Natural killer cell (primary cell): ENCODE data around the gene HOXD1. TPM values are rescaled to one million over a fixed set of nuclear protein-coding genes. Genes with fewer than 3 reads are reported as not detected.

Source experiments
- ATAC-seq, 3 donors: fragments of 150-1000 bp in 2 of 3; fragments of 200-7000 bp in 1 of 3; cut with Tn5 transposase; 1 replicate in 1 of 3; 2 replicates in 2 of 3; pipeline ENCODE4 v1.10.0; 2021; ENCODE audit warnings: mild to moderate bottlenecking in 2 of 3, moderate library complexity in 2 of 3
- DNase-seq, 2 donors: peaks; one replicate each; pipeline versions ENCODE4 v3.0.0 to v3.0.0-alpha.2; 2013 to 2021; ENCODE audit warnings: mixed read lengths in 1 of 2
- H3K27ac ChIP-seq: one replicate; pipeline ENCODE4 v1.5.1; 2013; ENCODE audit warnings: mild to moderate bottlenecking, low read length
- H3K27me3 ChIP-seq: one replicate; pipeline ENCODE4 v1.6.1; 2013; ENCODE audit warnings: low read length; ENCODE audit not compliant: control insufficient read depth, insufficient read depth
- H3K36me3 ChIP-seq: one replicate; pipeline ENCODE4 v1.6.1; 2013; ENCODE audit warnings: low read length; ENCODE audit not compliant: control insufficient read depth, insufficient read depth
- H3K4me1 ChIP-seq: one replicate; pipeline ENCODE4 v1.6.1; 2013; ENCODE audit warnings: low read length; ENCODE audit not compliant: control insufficient read depth, insufficient read depth
- H3K4me3 ChIP-seq: one replicate; pipeline ENCODE4 v1.5.1; 2013; ENCODE audit warnings: low read length
- H3K9me3 ChIP-seq: one replicate; pipeline ENCODE4 v1.6.1; 2013; ENCODE audit warnings: low read length; ENCODE audit not compliant: control insufficient read depth, insufficient read depth
- H3K27ac Mint-ChIP-seq, 2 donors: one replicate each; pipeline ENCODE4 v1.8.0; 2022; ENCODE audit warnings: mild to moderate bottlenecking in 2 of 2, mixed read lengths in 2 of 2, moderate library complexity in 1 of 2
- H3K27me3 Mint-ChIP-seq, 2 donors: one replicate each; pipeline ENCODE4 v1.8.0; 2022; ENCODE audit warnings: low read depth in 2 of 2, mixed read lengths in 2 of 2
- H3K36me3 Mint-ChIP-seq: one replicate; pipeline ENCODE4 v1.8.0; 2022; ENCODE audit warnings: mixed read lengths
- H3K4me1 Mint-ChIP-seq, 2 donors: one replicate each; pipeline ENCODE4 v1.8.0; 2022; ENCODE audit warnings: mixed read lengths in 2 of 2
- H3K4me3 Mint-ChIP-seq: one replicate; pipeline ENCODE4 v1.8.0; 2022; ENCODE audit warnings: mild to moderate bottlenecking, moderate library complexity, mixed read lengths
- H3K9me3 Mint-ChIP-seq, 2 donors: one replicate each; pipeline ENCODE4 v1.8.0; 2022; ENCODE audit warnings: mixed read lengths in 2 of 2
- whole genome bisulfite sequencing: methylation state at CpG from one replicate; pipeline ENCODE4 v1.1.7; 2013; ENCODE audit warnings: missing lambda C conversion rate; ENCODE audit not compliant: insufficient coverage; 5-methylcytosine and 5-hydroxymethylcytosine counted together
- intact Hi-C: fragments of 100-400 bp; cut with micrococcal nuclease; formaldehyde crosslinking; loops from one replicate; pipeline ENCODE4 v1.14.2; 2022
- total RNA-seq, 4 donors: library from RNA; stranded (reverse); fragments of 120-200 nt in 1 of 4; gene quantifications; one replicate each; pipeline versions ENCODE4 v1.2.3 to v1.2.4, GENCODE V29; 2013 to 2022
- TF ChIP-seq, protein P1 (sequence below): fragments of 200-600 bp; IDR thresholded peaks from one replicate; pipeline ENCODE4 v1.8.0; 2022; ENCODE audit warnings: antibody characterized with exemption

HOXD1 gene
- total RNA-seq, 3 donors from 2014 or later (not counting 1 experiment from before 2014, with no cell fraction given): 0.12 TPM; not detected in 2

DNA sequence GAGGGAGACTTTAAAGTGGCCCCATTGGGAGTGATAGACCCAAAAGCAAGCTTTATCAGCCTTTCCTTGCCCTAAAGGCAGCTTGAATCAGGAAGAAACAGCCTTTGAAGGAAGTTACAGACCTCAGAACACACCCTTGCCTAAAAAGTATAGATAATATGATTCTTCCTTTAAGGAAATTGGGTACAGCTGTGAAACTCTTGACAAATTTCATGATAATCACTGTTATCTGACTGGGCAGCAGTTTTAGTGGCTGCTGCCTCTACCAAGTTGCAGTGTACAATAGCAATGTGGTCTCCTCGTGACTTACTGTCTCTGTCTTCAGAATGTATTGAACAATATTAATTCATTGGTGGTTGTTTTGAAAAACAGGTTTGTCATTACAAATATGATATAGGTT lies 16.7 kb downstream of the HOXD1 start:
- DNase-seq (no peak), ATAC-seq (no peak)
- Histone ChIP-seq H3K4me1 (no peaks in the 10 kb centered on the region), H3K4me3 (no peak overlapping the region), H3K27ac (no peak overlapping the region), H3K27me3 (peaks cover 2% of the 10 kb centered on the region), H3K9me3 (no peaks in the 10 kb centered on the region), H3K36me3 (no peaks in the 10 kb centered on the region)
- intact Hi-C loops: no loop called here
- no peak overlapping the region for H3K4me3 Mint-ChIP-seq
- peaks cover 19 to 38% of the 10 kb centered on the region in 2 donors for H3K27me3 Mint-ChIP-seq
- H3K4me1 Mint-ChIP-seq: no peaks in the 10 kb centered on the region
- TF ChIP-seq, protein P1, sequence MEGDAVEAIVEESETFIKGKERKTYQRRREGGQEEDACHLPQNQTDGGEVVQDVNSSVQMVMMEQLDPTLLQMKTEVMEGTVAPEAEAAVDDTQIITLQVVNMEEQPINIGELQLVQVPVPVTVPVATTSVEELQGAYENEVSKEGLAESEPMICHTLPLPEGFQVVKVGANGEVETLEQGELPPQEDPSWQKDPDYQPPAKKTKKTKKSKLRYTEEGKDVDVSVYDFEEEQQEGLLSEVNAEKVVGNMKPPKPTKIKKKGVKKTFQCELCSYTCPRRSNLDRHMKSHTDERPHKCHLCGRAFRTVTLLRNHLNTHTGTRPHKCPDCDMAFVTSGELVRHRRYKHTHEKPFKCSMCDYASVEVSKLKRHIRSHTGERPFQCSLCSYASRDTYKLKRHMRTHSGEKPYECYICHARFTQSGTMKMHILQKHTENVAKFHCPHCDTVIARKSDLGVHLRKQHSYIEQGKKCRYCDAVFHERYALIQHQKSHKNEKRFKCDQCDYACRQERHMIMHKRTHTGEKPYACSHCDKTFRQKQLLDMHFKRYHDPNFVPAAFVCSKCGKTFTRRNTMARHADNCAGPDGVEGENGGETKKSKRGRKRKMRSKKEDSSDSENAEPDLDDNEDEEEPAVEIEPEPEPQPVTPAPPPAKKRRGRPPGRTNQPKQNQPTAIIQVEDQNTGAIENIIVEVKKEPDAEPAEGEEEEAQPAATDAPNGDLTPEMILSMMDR: no peak
- no peaks in the 10 kb centered on the region for H3K36me3 Mint-ChIP-seq
- H3K9me3 Mint-ChIP-seq: no peaks in the 10 kb centered on the region
- H3K27ac Mint-ChIP-seq: no peak overlapping the region
- 93% methylated on average over 1 of the region's 1 CpG for WGBS

DNA sequence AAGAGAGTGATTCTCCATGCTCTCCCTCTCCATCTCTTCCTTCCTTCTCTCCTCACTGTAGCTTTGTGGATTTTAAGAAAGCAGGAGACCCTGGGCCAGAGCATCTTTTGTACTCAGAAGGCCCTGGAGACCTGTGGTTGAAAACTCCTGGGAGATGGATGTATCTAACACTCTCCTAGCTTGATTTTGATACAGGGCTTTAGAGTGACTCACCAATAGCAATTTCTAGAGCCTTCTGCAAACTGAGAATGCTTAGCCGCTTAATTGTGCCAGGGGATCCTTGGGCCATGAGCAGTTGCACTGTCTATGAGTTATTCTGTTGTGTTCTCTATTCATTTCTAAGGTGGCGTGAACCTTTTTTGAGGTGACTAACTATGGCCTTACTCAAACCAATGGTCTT lies 17.7 kb downstream of the HOXD1 start:
- Histone ChIP-seq H3K36me3 (no peaks in the 10 kb centered on the region), H3K4me3 (no peak overlapping the region), H3K9me3 (no peaks in the 10 kb centered on the region), H3K27ac (no peak overlapping the region), H3K4me1 (no peaks in the 10 kb centered on the region), H3K27me3 (peaks cover 2% of the 10 kb centered on the region)
- H3K36me3 Mint-ChIP-seq: no peaks in the 10 kb centered on the region
- intact Hi-C loops: no loop called here
- no peak overlapping the region for H3K4me3 Mint-ChIP-seq
- WGBS: 87% methylated on average over 2 of the region's 2 CpGs
- TF ChIP-seq, protein P1: no peak
- DNase-seq: no peak
- no peak for ATAC-seq
- no peak overlapping the region for H3K27ac Mint-ChIP-seq
- peaks cover 21 to 48% of the 10 kb centered on the region in 2 donors for H3K27me3 Mint-ChIP-seq
- H3K4me1 Mint-ChIP-seq: no peaks in the 10 kb centered on the region
- no peaks in the 10 kb centered on the region for H3K9me3 Mint-ChIP-seq

DNA sequence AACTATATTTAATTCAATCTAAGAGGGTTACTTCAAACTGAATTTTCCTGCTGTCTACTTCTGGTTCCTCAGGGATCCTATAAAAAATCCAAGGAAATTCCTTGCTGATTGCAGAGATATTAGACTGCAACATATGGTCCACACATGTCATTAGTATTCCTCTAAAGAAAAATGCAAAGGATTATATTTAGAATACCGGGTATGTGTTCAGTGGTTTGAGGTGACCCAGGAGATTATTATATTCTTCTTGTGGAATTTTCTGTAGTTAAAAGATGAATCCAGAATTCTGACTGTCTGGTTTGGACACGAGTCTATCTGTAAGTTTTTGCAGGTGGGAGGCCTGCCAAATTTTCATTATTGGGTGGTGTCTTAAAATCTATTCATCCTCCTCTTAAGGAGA lies 18.2 kb downstream of the HOXD1 start:
- DNase-seq (no peak), ATAC-seq (no peak)
- Histone ChIP-seq H3K4me1 (no peaks in the 10 kb centered on the region), H3K4me3 (no peak overlapping the region), H3K9me3 (no peaks in the 10 kb centered on the region), H3K27ac (no peak overlapping the region), H3K36me3 (no peaks in the 10 kb centered on the region), H3K27me3 (no peaks in the 10 kb centered on the region)
- 85% methylated on average over 2 of the region's 2 CpGs for WGBS
- no peaks in the 10 kb centered on the region for H3K4me1 Mint-ChIP-seq
- H3K27me3 Mint-ChIP-seq: peaks cover 22 to 53% of the 10 kb centered on the region in 2 donors
- H3K4me3 Mint-ChIP-seq: no peak overlapping the region
- no peaks in the 10 kb centered on the region for H3K36me3 Mint-ChIP-seq
- no peaks in the 10 kb centered on the region for H3K9me3 Mint-ChIP-seq
- no peak overlapping the region for H3K27ac Mint-ChIP-seq
- intact Hi-C loops: no loop called here
- TF ChIP-seq, protein P1: no peak

DNA sequence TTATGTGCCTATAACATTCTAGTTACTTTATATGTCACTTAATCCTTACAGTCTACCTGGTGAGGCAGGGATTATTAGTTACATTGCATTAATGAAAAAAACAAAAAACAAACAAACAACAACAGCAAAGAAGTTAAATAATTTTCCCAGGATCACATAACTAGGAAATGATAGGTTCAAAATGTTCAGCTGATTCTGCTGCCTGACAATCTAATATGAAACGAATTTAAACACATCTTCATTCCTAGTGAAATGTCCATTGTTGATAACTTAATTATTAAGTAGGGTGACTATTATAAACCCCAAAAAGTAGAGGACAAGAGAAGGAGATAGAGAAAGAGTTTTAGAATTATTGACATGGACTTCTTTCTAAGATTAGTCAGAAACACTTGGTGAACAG lies 22.6 kb downstream of the HOXD1 start:
- peaks cover 2% of the 10 kb centered on the region for H3K27me3 ChIP-seq
- H3K27ac ChIP-seq: no peak overlapping the region
- no CpG with 5 or more reads among the region's 1 CpG for WGBS
- H3K4me3 ChIP-seq: no peak overlapping the region
- intact Hi-C loops: no loop called here
- Mint-ChIP-seq H3K4me1 (no peaks in the 10 kb centered on the region), H3K9me3 (no peaks in the 10 kb centered on the region), H3K4me3 (no peak overlapping the region), H3K27me3 (peaks cover 13 to 34% of the 10 kb centered on the region in 2 donors), H3K27ac (no peak overlapping the region), H3K36me3 (no peaks in the 10 kb centered on the region)
- ATAC-seq (no peak), DNase-seq (no peak)
- H3K36me3 ChIP-seq: no peaks in the 10 kb centered on the region
- no peaks in the 10 kb centered on the region for H3K9me3 ChIP-seq
- no peaks in the 10 kb centered on the region for H3K4me1 ChIP-seq
- TF ChIP-seq, protein P1: no peak
